ENCODE results near the gene QRFP.
"Not testable (repeated sequence)": the region's sequence is repeated elsewhere in the genome, so short reads cannot be mapped to it uniquely, and the experiment has no call there.

The QRFP gene

GRCh38 chr9:130849356-130849755 lies 47.3 kb downstream of the QRFP start:
- TF ChIP-seq CTCF (IDR thresholded peaks at IDR 0.05; ENCODE audit: low read length) (no peak), EZH2 (optimal IDR thresholded peaks at IDR 0.05; ENCODE audit: low read depth, low read length) (no peak), EZH2phosphoT487 (IDR thresholded peaks at IDR 0.05; ENCODE audit: low read length) (no peak)
- H3K9me3 ChIP-seq (replicated peaks; ENCODE audit: insufficient read depth, low read length): no peaks in the 10 kb centered on the region
- no peaks in the 10 kb centered on the region for H3K79me2 ChIP-seq (ENCODE audit: low read length)
- H3F3A ChIP-seq (ENCODE audit: insufficient read depth, low read length): no peaks in the 10 kb centered on the region
- H2AFZ ChIP-seq (ENCODE audit: low read length): no peak overlapping the region
- H4K20me1 ChIP-seq (ENCODE audit: insufficient read depth, low read length): no peaks in the 10 kb centered on the region
- no peaks in the 10 kb centered on the region for H3K9me2 ChIP-seq (replicated peaks; ENCODE audit: insufficient read depth, low read length)
- H3K4me1 ChIP-seq (ENCODE audit: low read length): no peaks in the 10 kb centered on the region
- H3K4me3 ChIP-seq (ENCODE audit: low read length): no peak overlapping the region
- H3K36me3 ChIP-seq (replicated peaks; ENCODE audit: insufficient read depth, low read length): no peaks in the 10 kb centered on the region
- H3K27ac ChIP-seq (ENCODE audit: low read length): no peak overlapping the region
- no peak for DNase-seq
- H3K9ac ChIP-seq (ENCODE audit: low read length): no peak overlapping the region
- H3K4me2 ChIP-seq (ENCODE audit: low read depth, low read length): no peak overlapping the region
- no peaks in the 10 kb centered on the region for H3K27me3 ChIP-seq (replicated peaks; ENCODE audit: insufficient read depth, low read length)

- not testable (repeated sequence) for H3K36me3 ChIP-seq (replicated peaks; ENCODE audit: insufficient read depth, low read length); H3K4me2 ChIP-seq (ENCODE audit: low read depth, low read length); H3K27me3 ChIP-seq (replicated peaks; ENCODE audit: insufficient read depth, low read length); H4K20me1 ChIP-seq (ENCODE audit: insufficient read depth, low read length); H3K4me1 ChIP-seq (ENCODE audit: low read length); H3F3A ChIP-seq (ENCODE audit: insufficient read depth, low read length); H3K9me2 ChIP-seq (replicated peaks; ENCODE audit: insufficient read depth, low read length); H3K9me3 ChIP-seq (replicated peaks; ENCODE audit: insufficient read depth, low read length); H2AFZ ChIP-seq (ENCODE audit: low read length); DNase-seq; H3K27ac ChIP-seq (ENCODE audit: low read length); H3K9ac ChIP-seq (ENCODE audit: low read length); H3K4me3 ChIP-seq (ENCODE audit: low read length); H3K79me2 ChIP-seq (ENCODE audit: low read length)
Measured at GRCh38 chr9:130848514-130848913, 48.1 kb downstream of the QRFP start.

- no peak overlapping the region for H3K9ac ChIP-seq (ENCODE audit: low read length)
- H4K20me1 ChIP-seq (ENCODE audit: insufficient read depth, low read length): no peaks in the 10 kb centered on the region
- H3K9me2 ChIP-seq (replicated peaks; ENCODE audit: insufficient read depth, low read length): no peaks in the 10 kb centered on the region
- no peak for DNase-seq
- no peaks in the 10 kb centered on the region for H3K4me1 ChIP-seq (ENCODE audit: low read length)
- no peaks in the 10 kb centered on the region for H3F3A ChIP-seq (ENCODE audit: insufficient read depth, low read length)
- H3K27me3 ChIP-seq (replicated peaks; ENCODE audit: insufficient read depth, low read length): no peaks in the 10 kb centered on the region
- no peak overlapping the region for H2AFZ ChIP-seq (ENCODE audit: low read length)
- H3K36me3 ChIP-seq (replicated peaks; ENCODE audit: insufficient read depth, low read length): no peaks in the 10 kb centered on the region
- H3K4me3 ChIP-seq (ENCODE audit: low read length): no peak overlapping the region
- no peaks in the 10 kb centered on the region for H3K79me2 ChIP-seq (ENCODE audit: low read length)
- H3K9me3 ChIP-seq (replicated peaks; ENCODE audit: insufficient read depth, low read length): no peaks in the 10 kb centered on the region
- H3K27ac ChIP-seq (ENCODE audit: low read length): no peak overlapping the region
- no peak overlapping the region for H3K4me2 ChIP-seq (ENCODE audit: low read depth, low read length)
- no peak for TF ChIP-seq CTCF (IDR thresholded peaks at IDR 0.05; ENCODE audit: low read length)
- no peak for TF ChIP-seq EZH2 (optimal IDR thresholded peaks at IDR 0.05; ENCODE audit: low read depth, low read length)
- no peak for TF ChIP-seq EZH2phosphoT487 (IDR thresholded peaks at IDR 0.05; ENCODE audit: low read length)
Measured at GRCh38 chr9:130847306-130848217, 49.0 kb downstream of the QRFP start.
